DOHH2 (cell line): Measurements from ENCODE around the gene CYP1A1.

ENCODE experiments used
- H3F3A ChIP-seq: fragments of 200-600 bp; sonication (generic), shearing (Covaris generic); 2 replicates; pipeline ENCODE4 v1.6.0; 2016; ENCODE audit warnings: antibody characterized with exemption, mild to moderate bottlenecking; ENCODE audit not compliant: control insufficient read depth, insufficient read depth
- H3K27ac ChIP-seq: fragments of 200-600 bp; sonication (generic); 2 replicates; pipeline ENCODE4 v1.5.1; 2014; ENCODE audit warnings: low read depth, mild to moderate bottlenecking, low read length, moderate library complexity
- H3K27me3 ChIP-seq: fragments of 200-600 bp; sonication (generic); 2 replicates; pipeline ENCODE4 v1.6.1; 2014; ENCODE audit warnings: mild to moderate bottlenecking, low read length, mixed read lengths; ENCODE audit not compliant: control insufficient read depth
- H3K36me3 ChIP-seq: fragments of 200-600 bp; sonication (generic); 2 replicates; pipeline ENCODE4 v1.6.1; 2014; ENCODE audit warnings: mild to moderate bottlenecking, low read length, moderate library complexity, mixed read lengths; ENCODE audit not compliant: control insufficient read depth
- H3K4me1 ChIP-seq: fragments of 200-600 bp; sonication (generic); 2 replicates; pipeline ENCODE4 v1.6.1; 2014; ENCODE audit warnings: mild to moderate bottlenecking, low read length, mixed read lengths; ENCODE audit not compliant: control insufficient read depth
- H3K4me2 ChIP-seq: fragments of 200-600 bp; sonication (generic); 2 replicates; pipeline ENCODE4 v1.6.0; 2014; ENCODE audit warnings: mild to moderate bottlenecking, low read length, moderate library complexity
- H3K4me3 ChIP-seq: fragments of 200-600 bp; sonication (generic); 2 replicates; pipeline ENCODE4 v1.5.1; 2014; ENCODE audit warnings: mild to moderate bottlenecking, low read length, mixed read lengths
- H3K79me2 ChIP-seq: fragments of 200-600 bp; sonication (generic); 2 replicates; pipeline ENCODE4 v1.6.1; 2014; ENCODE audit warnings: mild to moderate bottlenecking, low read length, mixed read lengths; ENCODE audit not compliant: control insufficient read depth
- H3K9me2 ChIP-seq: fragments of 200-600 bp; sonication (generic); replicated peaks from 2 replicates; pipeline ENCODE4 v1.6.1; 2014; ENCODE audit warnings: mild to moderate bottlenecking, low read length, mixed read lengths; ENCODE audit not compliant: control insufficient read depth
- H3K9me3 ChIP-seq: fragments of 200-600 bp; sonication (generic); 2 replicates; pipeline ENCODE4 v1.6.1; 2014; ENCODE audit warnings: antibody characterized with exemption, low read length, mixed read lengths; ENCODE audit not compliant: control insufficient read depth, insufficient read depth
- H4K20me1 ChIP-seq: fragments of 200-600 bp; sonication (generic); 2 replicates; pipeline ENCODE4 v1.6.0; 2014; ENCODE audit warnings: low read depth, mild to moderate bottlenecking, antibody characterized with exemption, low read length, moderate library complexity; ENCODE audit not compliant: control insufficient read depth, insufficient read depth
- EZH2phosphoT487 ChIP-seq: fragments of 200-600 bp; sonication (generic); IDR thresholded peaks from 2 replicates; pipeline ENCODE4 v1.6.1; 2017; ENCODE audit warnings: borderline replicate concordance, mild to moderate bottlenecking, antibody characterized with exemption, low read length, moderate library complexity, mixed read lengths
- TF ChIP-seq, protein P1 (sequence below): fragments of 200-600 bp; sonication (generic); IDR thresholded peaks from one replicate; pipeline ENCODE4 v1.5.1; 2014; ENCODE audit warnings: antibody characterized with exemption, mild to moderate bottlenecking, low read depth, low read length; ENCODE audit not compliant: poor library complexity, severe bottlenecking

The CYP1A1 gene, protein sequence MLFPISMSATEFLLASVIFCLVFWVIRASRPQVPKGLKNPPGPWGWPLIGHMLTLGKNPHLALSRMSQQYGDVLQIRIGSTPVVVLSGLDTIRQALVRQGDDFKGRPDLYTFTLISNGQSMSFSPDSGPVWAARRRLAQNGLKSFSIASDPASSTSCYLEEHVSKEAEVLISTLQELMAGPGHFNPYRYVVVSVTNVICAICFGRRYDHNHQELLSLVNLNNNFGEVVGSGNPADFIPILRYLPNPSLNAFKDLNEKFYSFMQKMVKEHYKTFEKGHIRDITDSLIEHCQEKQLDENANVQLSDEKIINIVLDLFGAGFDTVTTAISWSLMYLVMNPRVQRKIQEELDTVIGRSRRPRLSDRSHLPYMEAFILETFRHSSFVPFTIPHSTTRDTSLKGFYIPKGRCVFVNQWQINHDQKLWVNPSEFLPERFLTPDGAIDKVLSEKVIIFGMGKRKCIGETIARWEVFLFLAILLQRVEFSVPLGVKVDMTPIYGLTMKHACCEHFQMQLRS

DNA sequence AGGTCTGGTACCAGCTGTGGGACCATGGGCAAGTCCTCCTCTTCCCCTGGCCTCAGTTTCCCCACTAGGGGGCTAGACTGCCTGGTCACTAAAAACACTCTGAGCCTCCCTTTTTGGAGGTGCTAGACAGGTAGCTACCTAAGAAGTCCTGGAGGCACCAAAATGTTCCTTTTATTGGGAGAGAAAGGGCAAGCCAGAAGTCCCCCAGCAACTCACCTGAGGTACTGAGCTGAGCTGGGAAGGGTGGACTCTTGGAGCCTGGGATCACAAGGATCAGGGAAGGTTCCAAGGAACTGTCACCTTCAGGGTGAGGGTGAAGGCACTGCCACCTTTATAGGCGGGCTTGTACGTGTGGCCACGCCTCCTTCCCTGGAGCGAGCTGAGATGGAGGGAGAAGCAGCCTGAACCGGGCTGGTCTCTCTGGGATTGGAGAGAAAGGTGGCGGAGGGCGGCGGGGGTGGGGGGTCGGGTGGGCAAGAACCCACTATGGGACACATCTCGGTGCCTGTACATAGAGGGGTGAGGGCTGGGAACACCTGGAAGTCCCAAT is at the start of gene CYP1A1:
Gene CYP1A1, minus strand, starts transcription at position 304 of the 550 bp plus-strand sequence. CDS start 2,431 bp downstream, outside the sequence.
- H3K9me3 ChIP-seq, result no peaks in the 10 kb centered on the region
- peaks cover 40% of the 10 kb centered on the region for H3K27me3 ChIP-seq
- peaks cover 9% of the 10 kb centered on the region; the same call in 1 of the 2 replicates for H3K4me1 ChIP-seq
- no peaks in the 10 kb centered on the region for H4K20me1 ChIP-seq
- TF ChIP-seq, protein P1, sequence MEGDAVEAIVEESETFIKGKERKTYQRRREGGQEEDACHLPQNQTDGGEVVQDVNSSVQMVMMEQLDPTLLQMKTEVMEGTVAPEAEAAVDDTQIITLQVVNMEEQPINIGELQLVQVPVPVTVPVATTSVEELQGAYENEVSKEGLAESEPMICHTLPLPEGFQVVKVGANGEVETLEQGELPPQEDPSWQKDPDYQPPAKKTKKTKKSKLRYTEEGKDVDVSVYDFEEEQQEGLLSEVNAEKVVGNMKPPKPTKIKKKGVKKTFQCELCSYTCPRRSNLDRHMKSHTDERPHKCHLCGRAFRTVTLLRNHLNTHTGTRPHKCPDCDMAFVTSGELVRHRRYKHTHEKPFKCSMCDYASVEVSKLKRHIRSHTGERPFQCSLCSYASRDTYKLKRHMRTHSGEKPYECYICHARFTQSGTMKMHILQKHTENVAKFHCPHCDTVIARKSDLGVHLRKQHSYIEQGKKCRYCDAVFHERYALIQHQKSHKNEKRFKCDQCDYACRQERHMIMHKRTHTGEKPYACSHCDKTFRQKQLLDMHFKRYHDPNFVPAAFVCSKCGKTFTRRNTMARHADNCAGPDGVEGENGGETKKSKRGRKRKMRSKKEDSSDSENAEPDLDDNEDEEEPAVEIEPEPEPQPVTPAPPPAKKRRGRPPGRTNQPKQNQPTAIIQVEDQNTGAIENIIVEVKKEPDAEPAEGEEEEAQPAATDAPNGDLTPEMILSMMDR, result no peak
- no peak for TF ChIP-seq EZH2phosphoT487
- no peaks in the 10 kb centered on the region for H3K79me2 ChIP-seq
- H3F3A ChIP-seq, result no peaks in the 10 kb centered on the region
- H3K36me3 ChIP-seq, result no peaks in the 10 kb centered on the region
- no peak within 1 kb of the TSS for H3K27ac ChIP-seq
- H3K4me2 ChIP-seq, result peak within 1 kb of the TSS; percentile 68
- peak within 1 kb of the TSS; percentile 61 for H3K4me3 ChIP-seq
- H3K9me2 ChIP-seq, result no peaks in the 10 kb centered on the region

DNA sequence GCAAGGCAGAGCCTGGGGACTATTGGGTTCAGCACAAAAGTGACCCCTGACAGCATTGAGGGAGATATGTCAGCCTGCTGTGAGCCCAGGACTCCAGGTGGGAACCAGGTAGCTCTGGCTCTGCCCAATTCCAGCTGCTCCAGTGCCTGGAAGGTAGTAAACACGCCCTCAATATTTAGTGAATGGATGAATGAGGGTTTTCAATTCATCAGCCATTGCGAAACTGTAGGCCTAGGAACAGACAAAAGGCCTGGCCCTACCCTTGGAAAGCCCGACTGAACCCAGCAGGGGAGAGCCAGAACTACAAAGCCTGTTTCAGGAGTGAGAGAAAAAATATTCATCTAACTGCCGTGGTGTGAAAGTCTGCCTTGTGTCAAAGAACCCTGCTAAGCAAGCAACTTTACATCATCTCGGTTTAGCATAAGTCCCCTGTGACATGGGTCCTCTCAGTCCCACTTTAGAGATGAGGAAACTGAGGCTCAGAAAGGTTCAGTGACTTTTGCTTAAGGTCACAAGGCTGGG is 48.5 kb upstream of the CYP1A1 start:
- TF ChIP-seq EZH2phosphoT487, result no peak
- TF ChIP-seq, protein P1, result no peak

DNA sequence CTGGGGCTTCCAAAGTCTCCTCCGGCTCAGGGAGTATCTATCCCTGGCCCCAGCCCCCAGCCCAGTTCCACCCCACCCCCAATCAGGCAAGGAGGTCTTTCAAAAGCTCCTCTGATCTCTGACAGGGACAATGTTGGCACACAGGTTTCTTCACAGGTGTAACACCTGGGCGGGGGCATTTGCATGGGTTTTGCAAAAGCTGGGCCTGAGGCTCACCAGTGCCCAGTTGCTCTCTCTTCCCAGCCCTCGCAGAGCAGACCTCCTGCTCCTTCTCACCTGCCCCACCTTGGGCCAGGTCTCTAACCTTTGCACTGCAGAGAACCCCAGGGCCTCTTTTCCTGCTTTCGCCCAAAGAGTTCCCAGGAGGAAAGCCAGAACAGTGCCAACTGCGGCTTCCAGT is 48.0 kb upstream of the CYP1A1 start:
- H3K4me3 ChIP-seq, result peak overlapping the region; percentile 6; the same call in 1 of the 2 replicates
- H3F3A ChIP-seq, result peaks cover 17% of the 10 kb centered on the region
- H3K27me3 ChIP-seq, result no peaks in the 10 kb centered on the region
- H3K9me2 ChIP-seq, result no peaks in the 10 kb centered on the region
- no peaks in the 10 kb centered on the region for H4K20me1 ChIP-seq
- H3K27ac ChIP-seq, result peak overlapping the region; percentile 99
- peak overlapping the region; percentile 93 for H3K4me2 ChIP-seq
- peaks cover 84% of the 10 kb centered on the region for H3K4me1 ChIP-seq
- peaks cover 6% of the 10 kb centered on the region; the same call in 1 of the 2 replicates for H3K36me3 ChIP-seq
- TF ChIP-seq, protein P1, result no peak
- TF ChIP-seq EZH2phosphoT487, result no peak
- H3K9me3 ChIP-seq, result no peaks in the 10 kb centered on the region
- peaks cover 35% of the 10 kb centered on the region for H3K79me2 ChIP-seq

More for the DNA sequence above, 48.5 kb upstream of the CYP1A1 start:
- H3K27me3 ChIP-seq, result no peaks in the 10 kb centered on the region
- H3K79me2 ChIP-seq, result peaks cover 37% of the 10 kb centered on the region
- no peaks in the 10 kb centered on the region for H3K9me3 ChIP-seq
- H3K4me3 ChIP-seq, result peak overlapping the region; percentile 70
- H3K4me2 ChIP-seq, result peak overlapping the region; percentile 93
- peak overlapping the region; percentile 99 for H3K27ac ChIP-seq
- H4K20me1 ChIP-seq, result no peaks in the 10 kb centered on the region
- H3K9me2 ChIP-seq, result no peaks in the 10 kb centered on the region
- H3K36me3 ChIP-seq, result peaks cover 6% of the 10 kb centered on the region; the same call in 1 of the 2 replicates
- H3K4me1 ChIP-seq, result peaks cover 86% of the 10 kb centered on the region
- peaks cover 22% of the 10 kb centered on the region for H3F3A ChIP-seq
